Measurements from ENCODE around the gene WWOX. TPM values are rescaled to one million over a fixed set of nuclear protein-coding genes. Genes with fewer than 3 reads are reported as not detected.

Gene WWOX
- total RNA-seq, 1 donor from 2014 or later, result 9.5 TPM

DNA sequence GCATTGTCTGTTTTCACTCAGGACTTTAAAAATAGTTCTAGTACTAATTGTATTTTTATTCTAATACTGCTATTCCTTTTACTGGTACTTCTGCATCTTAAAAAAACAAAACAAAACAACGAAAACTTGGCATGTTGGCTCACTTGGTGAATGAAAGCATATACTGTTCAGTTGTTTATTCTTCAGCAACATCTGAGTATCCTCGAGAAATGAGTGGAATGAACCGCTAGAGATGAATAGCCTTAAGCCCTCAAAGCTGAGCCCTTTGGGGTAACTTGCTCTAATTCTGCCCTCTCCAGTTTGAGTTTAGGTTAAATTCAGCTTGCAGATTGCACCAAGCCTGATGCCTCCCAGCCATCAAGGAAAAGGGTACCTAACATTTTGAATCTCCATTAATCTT, 126.5 kb downstream of the WWOX start:
- no peak for DNase-seq (ENCODE audit: low read depth in 2 of 2)

DNA sequence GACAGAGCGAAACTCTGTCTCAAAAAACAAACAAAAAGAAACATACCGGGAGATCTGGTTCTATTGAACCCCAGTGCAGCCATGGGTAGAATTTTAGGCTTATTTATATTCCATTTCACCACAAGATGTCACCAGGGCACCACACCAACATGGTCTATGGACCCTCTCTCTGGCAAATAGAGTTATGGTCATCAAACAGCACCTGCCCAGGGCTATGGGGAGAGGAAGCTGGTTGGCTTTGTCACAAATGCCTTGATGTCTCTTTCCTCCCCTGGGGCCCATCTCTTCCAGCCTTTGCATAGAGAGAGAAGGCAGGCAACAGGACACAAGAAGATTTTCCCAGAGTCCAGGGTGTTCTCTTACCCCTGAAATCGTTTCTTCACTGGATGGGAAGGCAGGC, 128.4 kb downstream of the WWOX start:
- no peak for DNase-seq (ENCODE audit: low read depth in 2 of 2)

DNA sequence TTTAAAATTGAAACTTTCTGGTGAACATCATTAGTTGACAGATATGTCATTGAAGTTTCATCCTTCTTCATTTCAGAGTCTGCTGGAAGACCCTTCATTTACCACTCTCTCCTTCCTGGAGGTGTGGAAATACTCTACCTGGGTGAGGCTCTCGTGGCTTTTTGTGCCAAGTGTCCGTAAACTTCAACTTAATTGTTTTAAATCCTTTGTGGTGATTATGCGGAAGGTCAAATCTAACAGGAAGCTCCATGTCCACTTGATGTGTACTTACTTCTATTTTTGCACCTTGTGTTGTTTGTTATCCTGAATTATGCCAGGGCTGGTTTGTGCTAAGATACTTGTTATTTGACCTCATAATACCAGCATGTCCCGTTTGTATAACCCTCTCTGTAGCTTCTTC, 129.2 kb downstream of the WWOX start:
- DNase-seq (ENCODE audit: low read depth in 2 of 2), result no peak

DNA sequence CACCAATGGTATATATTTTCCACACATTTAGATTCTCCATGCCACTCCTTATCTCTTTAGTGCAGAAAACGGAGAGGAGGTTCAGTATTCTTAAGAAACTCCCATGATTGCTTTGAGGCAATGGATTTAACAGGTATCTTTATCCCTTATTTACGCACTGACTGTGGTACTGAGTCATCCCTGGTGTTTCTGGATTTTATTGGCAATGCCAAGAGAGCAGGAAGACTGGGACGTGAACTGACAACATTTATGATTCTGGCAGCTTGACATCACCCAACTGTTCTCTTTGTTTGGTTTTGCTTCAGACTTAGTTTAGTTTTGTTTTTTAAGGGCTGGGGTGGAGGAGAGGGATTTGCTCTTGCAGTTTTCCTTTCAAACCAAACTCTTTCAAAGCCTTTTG, 131.4 kb downstream of the WWOX start:
- DNase-seq (ENCODE audit: low read depth in 2 of 2), result peak; percentile 58 to 62

DNA sequence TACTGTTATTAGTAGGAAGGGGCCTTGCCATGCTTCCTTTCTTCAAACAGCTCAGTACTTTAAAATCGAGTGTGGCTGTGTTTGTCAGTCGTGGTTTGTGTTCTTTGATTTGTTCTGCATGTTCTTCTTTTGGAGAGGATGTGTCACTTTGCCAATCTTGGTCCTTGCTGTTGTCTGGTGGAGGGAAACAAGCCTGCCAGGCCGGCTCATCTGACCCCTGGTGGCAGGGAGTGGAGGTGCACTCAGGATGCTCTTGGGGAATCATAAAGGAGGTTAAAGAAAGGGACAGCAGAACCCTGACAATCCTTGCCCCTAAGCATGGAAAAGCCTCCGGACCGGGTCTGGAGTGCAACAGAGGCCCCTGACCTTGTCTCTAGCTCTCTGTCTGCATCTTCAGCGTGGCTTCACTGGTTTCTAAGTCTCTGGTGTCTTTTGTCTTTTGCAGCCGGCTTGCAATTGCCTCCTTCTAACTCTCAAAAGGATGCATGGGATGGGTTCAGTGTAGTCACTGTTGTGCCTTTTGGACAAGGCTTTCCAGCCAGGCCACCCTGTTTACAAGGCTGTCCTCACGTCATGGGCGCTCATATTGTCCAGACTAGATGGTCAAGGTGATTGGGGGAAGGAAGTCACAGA, 135.8 kb downstream of the WWOX start:
- DNase-seq (ENCODE audit: low read depth in 2 of 2), result peak; percentile 35 to 59

DNA sequence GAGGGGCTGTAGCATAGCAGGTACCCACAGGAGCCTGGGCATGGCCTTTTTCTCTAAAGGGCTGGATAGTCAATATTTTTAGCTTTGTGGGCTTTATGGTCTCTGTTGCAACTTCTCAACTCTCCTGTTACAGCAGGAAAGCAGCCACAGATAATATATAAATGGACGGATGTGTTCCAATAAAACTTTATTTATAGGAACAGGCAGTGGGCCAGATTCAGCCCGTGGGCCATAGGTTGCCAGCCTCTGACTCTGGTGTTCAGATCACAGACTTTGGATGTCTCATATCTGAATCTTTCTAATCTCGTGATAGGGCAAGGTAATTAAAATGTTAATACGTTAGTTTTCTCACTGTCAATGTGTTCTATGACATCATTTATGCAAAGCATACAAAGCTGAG, 136.4 kb downstream of the WWOX start:
- DNase-seq (ENCODE audit: low read depth in 2 of 2), result no peak

DNA sequence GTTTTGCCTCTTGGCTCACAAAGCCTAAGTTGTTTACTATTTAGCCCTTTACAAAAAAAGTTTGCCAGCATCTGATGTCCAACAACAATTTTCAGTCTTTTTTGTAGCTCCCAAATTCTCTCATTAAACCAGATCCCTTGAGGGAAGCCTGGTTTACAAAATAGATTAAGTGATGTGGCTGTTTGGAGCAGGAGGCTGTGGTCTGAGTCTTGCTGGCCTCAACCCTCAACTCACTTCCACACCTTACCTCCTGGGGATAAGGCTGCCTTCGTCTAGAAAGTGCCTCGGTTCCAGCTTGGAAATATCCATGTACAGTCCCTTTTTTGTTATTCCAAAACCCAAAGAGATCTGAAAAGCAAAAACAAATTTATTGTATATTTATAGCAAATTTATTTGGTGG, 138.4 kb downstream of the WWOX start:
- DNase-seq (ENCODE audit: low read depth in 2 of 2), result no peak

DNA sequence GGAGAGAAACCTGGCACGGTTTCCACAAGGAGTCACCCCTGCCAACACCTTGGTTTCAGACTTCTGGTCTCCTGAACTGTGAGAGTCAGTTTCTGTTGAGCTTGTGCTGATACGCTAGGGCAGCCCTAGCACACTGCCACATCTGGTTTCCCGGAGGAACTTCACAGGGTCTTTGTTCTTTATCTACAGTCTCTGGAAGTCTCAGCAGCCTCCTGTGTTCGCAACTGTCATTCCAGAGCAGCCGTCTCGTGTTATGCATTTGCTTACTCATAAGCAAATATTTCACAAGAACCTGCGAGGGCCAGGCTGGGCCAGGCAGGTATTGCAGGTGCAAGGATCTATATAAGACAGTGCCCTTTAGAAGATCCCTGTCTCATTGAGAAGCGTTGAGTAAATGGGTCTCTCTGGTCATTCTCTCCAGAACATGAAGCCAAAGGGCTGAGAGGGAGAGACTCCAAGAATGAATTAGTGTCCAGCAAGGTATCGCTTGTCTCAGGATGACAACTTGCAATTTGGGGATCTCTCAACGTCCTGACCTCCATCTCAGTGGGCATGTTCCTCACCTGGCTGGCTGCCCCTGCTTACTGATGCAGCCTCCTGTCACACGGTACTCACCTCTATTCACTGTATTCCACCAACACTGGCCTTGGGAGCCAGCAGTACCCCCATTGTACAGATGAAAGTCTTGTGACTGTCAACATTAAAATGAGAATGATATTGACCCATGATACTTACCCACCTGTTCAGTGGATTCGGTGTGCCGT, 141.2 kb downstream of the WWOX start:
- no peak for DNase-seq (ENCODE audit: low read depth in 2 of 2)

DNA sequence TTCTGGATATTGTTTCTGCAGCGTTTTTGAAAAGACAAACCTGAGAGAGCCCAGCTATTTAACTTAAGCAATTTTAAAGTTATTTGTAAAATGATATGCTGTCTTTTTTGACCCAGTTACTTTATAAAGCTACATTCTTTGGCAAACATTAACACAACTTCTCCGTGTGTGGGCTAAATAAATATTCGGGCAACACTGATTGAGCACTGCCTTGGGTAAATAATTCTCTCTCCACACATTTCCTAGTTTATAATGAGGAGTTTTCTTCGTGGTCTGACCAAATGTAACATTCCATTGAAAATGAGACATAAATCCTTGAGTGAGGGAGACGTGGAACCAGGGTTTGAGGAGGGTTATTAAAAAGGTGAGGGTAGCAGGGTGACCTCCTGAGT, 142.8 kb downstream of the WWOX start:
- no peak for DNase-seq (ENCODE audit: low read depth in 2 of 2)

DNA sequence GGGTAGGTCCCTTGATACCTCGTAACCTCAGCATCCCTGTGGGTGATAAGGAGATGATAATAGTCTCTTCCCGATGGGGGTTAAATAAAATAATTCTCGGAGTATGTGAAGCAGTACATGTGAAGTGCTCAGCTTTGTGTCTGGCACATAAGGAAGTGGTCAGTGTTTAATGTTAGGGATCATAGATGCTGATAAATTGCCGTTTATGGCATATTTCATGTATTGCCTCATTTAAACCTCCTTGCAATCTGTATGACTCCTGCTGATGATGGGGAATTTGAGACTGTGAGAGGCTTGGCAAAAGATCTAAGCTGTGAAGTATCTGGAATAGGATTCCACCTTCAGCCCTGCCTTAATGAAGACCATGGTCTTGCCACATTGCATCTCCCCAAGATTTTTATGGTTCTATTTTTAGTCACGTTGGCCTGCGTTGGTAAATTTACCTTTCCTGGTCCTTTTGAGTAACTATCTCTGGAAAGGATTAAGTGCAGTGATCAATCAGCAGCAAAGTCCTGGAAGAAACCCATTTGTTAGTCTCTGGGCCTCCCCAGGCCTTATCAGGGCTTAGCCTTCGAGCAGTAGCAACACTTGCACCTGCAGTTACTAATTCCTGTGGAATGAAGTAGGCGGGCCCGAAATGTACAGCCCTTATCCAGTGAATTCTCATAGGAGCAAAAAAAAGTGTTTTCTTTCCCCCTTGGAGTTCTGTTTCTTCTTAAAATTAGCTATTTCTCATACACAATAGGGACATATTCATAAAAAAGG, 144.9 kb downstream of the WWOX start:
- DNase-seq (ENCODE audit: low read depth in 2 of 2), result no peak

DNA sequence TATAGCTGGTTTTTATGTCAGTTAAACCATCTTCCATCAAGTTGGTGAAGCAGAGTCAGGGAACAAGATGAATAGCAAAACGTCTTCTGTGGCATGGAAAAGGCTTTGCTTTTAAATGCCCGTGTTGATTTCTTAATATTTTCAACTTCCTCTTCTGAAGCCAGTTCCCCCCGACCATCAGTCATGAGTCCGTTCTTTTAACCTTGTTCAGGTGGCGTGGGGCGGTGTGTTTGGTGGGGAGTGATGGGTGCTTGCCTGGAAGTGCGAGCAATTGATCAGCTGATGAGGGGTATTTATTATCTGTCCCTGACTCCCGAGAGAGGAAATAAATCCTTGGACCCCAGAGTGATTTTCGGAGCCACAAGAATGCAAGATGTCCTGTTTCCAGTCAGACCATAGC, 147.1 kb downstream of the WWOX start:
- DNase-seq (ENCODE audit: low read depth in 2 of 2), result no peak

DNA sequence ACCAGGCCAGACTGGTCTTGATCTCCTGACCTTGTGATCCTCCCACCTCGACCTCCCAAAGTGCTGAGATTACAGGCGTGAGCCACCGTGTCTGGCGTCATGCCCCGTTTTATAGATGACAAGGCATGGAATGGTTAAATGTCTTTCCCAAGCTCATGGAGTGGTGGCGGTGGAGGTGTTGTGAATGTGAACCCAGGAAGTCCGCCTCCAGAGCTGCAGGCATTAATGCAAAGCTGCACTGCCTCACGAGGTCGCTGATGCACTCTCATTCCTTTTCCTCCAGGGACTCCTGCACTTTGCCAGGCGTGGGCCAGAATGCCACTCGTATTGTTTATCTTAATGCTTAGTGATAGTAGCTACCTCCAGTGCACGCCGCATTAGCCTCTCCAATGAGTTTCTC, 149.6 kb downstream of the WWOX start:
- no peak for DNase-seq (ENCODE audit: low read depth in 2 of 2)

DNA sequence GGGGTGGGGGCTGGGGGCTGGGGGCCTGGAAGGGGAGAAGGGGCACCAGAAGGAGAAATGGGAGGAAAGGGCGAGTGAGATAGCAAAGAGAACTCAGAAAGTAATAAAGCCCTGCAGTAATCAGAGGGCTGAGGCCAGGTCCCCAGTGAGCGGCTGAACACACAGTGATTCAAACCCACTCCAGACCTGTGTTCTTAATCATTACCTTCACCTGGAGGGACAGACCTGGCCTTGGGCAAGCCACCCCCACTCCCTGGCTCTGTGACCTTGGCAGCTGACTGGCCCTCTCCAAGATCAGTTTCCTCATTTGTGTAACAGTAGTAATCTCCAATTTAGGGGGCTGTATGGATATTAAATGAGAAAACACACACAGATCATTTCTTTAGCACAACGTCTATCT, 150.4 kb downstream of the WWOX start:
- DNase-seq (ENCODE audit: low read depth in 2 of 2), result no peak

DNA sequence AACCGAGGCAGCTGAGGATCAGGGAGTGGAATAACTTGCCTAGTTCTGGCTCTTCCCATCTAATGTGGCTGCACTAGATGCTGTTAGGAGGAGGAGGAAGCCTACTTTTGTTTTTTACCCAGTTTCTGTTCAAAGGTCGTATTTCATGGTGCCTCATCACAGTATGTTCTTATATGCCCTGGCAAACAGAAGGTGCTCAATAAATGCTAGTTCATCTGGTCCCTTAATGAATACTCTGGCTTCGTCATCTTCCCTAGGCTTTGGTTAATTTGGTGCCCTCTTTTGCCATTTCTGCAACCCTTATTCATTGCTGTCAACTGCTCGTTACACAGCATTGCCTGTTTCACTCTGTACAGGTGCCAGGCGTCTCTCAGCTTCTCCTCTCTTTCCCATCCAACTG, 151.7 kb downstream of the WWOX start:
- no peak for DNase-seq (ENCODE audit: low read depth in 2 of 2)

DNA sequence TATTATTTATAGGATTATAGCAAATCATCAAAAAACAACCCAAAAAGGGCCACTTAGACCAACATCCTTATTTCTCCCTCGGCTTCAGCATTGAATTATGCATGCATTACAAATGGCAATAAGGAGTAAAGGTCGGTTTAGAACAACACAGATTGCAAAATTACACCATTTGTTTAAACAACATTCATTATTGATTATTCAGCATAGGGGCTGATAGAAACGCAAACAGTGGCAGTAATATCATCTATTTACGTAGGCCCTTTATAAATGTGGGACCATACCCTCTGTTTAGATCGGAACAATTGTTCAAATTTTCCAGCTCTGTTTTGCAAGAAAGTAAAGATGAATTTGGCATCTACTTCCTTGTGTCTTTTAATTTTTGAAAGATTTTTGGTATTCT, 153.3 kb downstream of the WWOX start:
- DNase-seq (ENCODE audit: low read depth in 2 of 2), result no peak

DNA sequence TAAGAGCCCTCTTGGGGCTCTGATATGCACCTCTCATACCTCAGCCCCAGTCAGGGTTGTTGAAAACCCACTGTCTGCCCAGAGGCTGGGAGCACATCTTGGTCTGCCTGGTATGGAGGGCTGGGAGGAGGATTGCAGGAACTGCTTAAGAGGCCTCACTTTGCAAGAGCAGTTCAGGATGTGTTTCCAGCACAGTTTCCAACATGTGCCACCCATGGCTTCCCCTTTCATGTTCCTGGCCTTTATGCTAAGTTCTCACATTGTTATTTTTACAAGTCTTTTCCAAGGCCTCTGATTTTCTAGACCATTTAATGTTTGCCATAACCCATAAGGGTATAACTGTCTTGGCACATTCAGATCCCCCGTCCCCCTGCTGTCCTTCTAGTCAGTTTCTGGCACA, 155.4 kb downstream of the WWOX start:
- DNase-seq (ENCODE audit: low read depth in 2 of 2), result no peak

DNA sequence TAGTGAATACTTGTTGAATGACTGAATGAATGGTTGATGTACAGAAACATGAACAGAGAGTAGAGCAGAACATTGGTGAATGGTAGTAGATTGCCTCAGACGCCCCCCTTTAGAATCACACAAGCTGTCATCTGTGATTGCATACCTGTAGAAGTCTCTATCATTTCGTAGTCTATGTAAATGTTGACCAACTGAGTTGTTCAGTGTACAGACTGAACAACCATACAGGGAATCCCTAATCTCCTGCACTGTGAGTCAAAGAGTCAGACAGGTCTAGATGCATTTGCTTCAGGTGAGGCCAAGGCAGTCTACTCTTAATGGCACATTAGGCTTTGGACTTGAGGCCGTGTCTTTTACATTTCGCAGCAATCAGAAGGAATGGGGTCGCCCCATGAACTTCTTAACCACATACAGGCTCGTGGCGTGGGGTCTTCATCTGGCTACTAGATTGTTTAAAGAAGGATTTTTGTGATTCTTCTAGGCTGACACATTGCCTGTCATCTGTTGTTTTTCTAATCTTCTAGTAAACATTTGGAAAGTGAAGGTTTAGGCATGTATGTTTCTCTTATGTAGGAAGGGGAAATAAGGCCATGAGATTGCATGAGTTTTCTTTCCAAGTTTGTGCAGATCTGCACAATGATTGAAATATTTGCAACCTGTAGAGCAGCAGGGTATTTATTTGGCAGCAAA, 157.4 kb downstream of the WWOX start:
- no peak for DNase-seq (ENCODE audit: low read depth in 2 of 2)

DNA sequence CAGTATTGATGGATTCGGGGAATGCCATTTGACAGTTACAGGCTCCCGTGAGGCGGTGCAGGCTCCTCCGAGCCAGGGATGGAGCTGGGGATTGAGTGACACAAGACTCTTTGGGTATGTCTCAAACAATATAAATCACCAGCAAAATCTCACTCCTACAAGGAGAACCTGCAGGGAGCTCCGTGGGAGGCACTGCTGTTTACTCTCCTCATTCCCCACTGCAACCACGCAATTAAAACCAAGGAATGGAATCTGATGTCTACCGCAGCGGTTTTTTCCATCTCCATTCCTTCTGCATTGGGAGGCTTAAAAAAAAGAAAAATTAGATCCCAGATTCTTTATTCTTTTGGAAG, 157.9 kb downstream of the WWOX start:
- no peak for DNase-seq (ENCODE audit: low read depth in 2 of 2)

DNA sequence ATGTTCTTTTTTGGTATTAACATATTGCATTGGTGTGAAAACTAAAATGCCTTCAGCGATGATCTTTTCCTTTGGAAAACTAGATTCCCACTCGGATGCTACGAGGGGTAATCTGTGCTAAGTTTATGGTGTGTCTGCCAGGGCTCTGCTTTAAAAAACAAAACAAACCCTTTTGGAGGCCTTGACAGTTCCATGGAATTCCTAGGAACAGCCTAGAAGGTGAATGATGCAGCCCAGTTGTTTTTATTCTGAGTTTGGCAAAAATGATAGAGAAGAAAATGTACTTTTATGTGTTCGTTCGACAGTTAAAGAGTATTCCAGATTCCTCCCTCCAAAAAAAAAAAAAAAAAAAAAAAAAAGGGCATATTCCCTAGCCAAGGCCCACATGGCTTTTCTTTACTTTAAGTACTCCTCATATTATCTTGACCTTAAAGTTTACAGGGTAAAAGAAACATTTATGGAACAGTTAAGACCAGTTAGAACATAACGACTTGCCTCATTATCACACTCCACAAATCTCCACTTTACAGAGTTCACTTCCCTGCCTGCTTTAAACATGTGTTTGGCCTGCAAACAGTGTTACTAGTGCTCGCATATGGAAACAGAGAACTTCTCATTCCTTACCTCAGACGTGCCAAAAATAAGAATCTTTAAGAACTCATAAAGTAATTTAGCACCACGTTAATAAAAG, 159.1 kb downstream of the WWOX start:
- no peak for DNase-seq (ENCODE audit: low read depth in 2 of 2)

DNA sequence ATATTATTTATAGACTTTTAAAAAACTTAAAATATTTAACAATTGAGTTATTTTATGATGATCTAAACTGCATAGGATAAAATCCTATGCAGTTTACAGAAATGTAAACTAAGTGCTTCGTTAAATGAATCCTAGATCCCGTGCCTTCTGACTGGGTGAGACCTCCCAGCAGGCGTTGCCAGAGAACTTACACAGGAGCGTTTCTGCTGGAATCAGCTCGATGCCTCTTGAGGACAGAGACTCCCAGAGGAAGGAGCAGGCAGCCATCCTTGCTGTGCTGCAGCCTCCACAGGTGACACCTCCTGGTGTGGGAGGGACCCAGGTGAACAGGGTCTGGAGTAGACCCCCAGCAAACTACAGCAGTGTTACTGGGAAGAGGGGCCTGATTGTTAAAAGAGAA, 160.4 kb downstream of the WWOX start:
- DNase-seq (ENCODE audit: low read depth in 2 of 2), result no peak

DNA sequence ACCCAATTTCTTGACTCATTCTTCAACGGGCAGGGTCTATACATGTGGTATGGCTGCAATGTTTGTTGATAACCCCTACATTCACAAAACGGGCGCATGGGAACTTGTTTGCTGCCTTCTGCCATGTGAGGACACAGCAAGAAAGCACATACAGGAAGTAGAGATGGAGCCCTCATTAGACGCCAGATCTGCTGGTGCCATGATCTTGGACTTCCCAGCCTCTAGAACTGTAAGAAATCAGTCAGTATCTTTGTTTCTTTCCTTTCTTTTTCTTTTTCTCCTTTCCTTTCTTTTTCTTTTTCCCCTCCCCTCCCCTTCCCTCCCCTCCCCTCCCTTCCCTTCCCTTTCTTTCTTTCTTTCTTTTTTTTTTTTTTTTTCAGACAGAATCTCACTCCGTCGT, 165.2 kb downstream of the WWOX start:
- DNase-seq (ENCODE audit: low read depth in 2 of 2), result no peak

DNA sequence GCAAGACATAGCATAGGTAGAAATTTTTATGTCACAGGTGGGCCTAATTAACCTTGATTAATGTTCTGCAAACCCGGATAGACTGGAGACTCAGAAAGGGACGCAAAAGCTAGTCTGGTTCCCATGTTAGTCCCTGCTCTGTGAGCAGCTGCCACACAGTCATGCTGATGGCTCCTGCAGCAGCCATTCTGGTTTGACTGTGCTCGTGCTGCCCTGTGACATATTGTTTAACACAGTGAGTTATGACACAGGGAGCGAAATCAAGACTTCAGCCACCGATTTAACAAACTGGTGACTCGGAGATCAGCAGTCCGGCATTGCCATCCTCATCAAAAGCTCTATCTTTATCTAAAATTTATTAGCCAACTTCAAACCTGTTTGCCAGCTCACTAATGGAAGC, 169.8 kb downstream of the WWOX start:
- DNase-seq (ENCODE audit: low read depth in 2 of 2), result no peak
